H1 (cell line): ENCODE measurements around the gene BIN2. TPM values are rescaled to one million over a fixed set of nuclear protein-coding genes. Genes with fewer than 3 reads are reported as not detected.

Experiments
- HDAC6 ChIP-seq: IDR thresholded peaks from one replicate; pipeline ENCODE4 v1.7.1; 2012; ENCODE audit warnings: low read depth, mild to moderate bottlenecking, inconsistent platforms, low read length, moderate library complexity
- TAF1 ChIP-seq: IDR thresholded peaks from 2 replicates; pipeline ENCODE4 v1.6.1; 2011; ENCODE audit warnings: mild to moderate bottlenecking, low read depth, low read length
- TBP ChIP-seq: IDR thresholded peaks from 2 replicates; pipeline ENCODE4 v1.6.1; 2011; ENCODE audit warnings: low read depth, low read length, improper control_type of control experiment
- ZNF274 ChIP-seq: IDR thresholded peaks from 2 replicates; pipeline ENCODE4 v1.7.0; 2012; ENCODE audit warnings: low read length, borderline replicate concordance; ENCODE audit errors: extremely low read depth
- polyA plus RNA-seq, 7 experiments: library from polyadenylated mRNA; depleted of rRNA in 3 of 7; stranded (reverse) in 5 of 7; unstranded in 2 of 7; fragments of >200 nt in 5 of 7; fragments of 200-250 nt in 2 of 7; gene quantifications; 1 replicate in 5 of 7; 2 replicates in 1 of 7; 4 replicates in 1 of 7; pipeline versions ENCODE4 v1.2.1 to v1.2.3, GENCODE V29; 2011 to 2013; ENCODE audit warnings: missing spikeins in 2 of 7, mixed read lengths in 2 of 7
- total RNA-seq: library from RNA; stranded (reverse); fragmentation: NEBNext Ultra II Directional; extraction: Animal tissue kit (Norgen Biotek cat#: 25700); gene quantifications from 2 replicates; pipeline ENCODE4 v1.2.1, GENCODE V29; 2021

BIN2 gene
- total and polyA plus RNA-seq, 2 of the 8 experiments (the other 6 are each of a cell fraction or from before 2014, with no cell fraction given): not detected

DNA sequence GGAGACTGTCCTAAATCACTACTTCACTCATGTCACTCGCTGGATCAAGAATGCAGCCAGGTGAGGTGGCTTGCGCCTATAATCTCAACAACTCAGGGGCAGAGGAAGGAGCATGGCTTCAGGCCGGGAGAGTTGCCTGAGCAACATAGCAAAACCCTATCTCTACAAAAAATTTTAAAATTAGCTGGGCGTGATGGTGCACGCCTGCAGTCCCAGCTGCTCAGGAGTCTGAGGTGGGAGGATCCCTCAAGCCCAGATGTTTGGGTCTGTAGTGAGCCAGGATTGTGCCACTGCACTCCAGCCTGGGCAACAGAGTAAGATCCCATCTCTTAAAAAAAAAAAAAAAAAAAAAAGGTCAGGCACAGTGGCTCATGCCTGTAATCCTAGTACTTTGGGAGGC, 59.7 kb downstream of the BIN2 start (continued):
- no peak for TF ChIP-seq ZNF274
- no peak for TF ChIP-seq HDAC6
- TF ChIP-seq TBP: no peak
- no peak for TF ChIP-seq TAF1
- TF ChIP-seq, all 59 proteins: peak for 0
